Liver (tissue), 3 donors: ENCODE results near the gene URGCP.

Source experiments
- ATF3 ChIP-seq: IDR thresholded peaks from 2 replicates; pipeline ENCODE4 v1.6.1; 2016; ENCODE audit warnings: antibody characterized with exemption
- CTCF ChIP-seq: fragments of 150-350 bp; IDR thresholded peaks from 2 replicates; pipeline ENCODE4 v1.5.1; 2017; ENCODE audit warnings: improper control_type of control experiment, low read depth, low read length; ENCODE audit not compliant: missing input control
- EGR1 ChIP-seq, 2 donors: IDR thresholded peaks; 2 replicates each; pipeline ENCODE4 v1.6.1; 2016 to 2018; ENCODE audit warnings: antibody characterized with exemption in 2 of 2, low read depth in 2 of 2
- GABPA ChIP-seq, 2 donors: IDR thresholded peaks in 1 of 2; conservative IDR thresholded peaks in 1 of 2; 2 replicates each; pipeline ENCODE4 v1.6.1; 2016; ENCODE audit warnings: antibody characterized with exemption in 2 of 2, mild to moderate bottlenecking in 1 of 2, moderate library complexity in 1 of 2
- HNF4A ChIP-seq, 2 donors: conservative IDR thresholded peaks; 2 replicates each; pipeline ENCODE4 v1.6.1; 2016; ENCODE audit warnings: antibody characterized with exemption in 2 of 2, mild to moderate bottlenecking in 2 of 2
- HNF4G ChIP-seq: IDR thresholded peaks from 2 replicates; pipeline ENCODE4 v1.6.1; 2016; ENCODE audit warnings: antibody characterized with exemption
- JUND ChIP-seq, 2 donors: IDR thresholded peaks; 2 replicates each; pipeline ENCODE4 v1.6.1; 2016; ENCODE audit warnings: antibody characterized with exemption in 2 of 2
- MAX ChIP-seq: IDR thresholded peaks from 2 replicates; pipeline ENCODE4 v1.6.1; 2016; ENCODE audit warnings: antibody characterized with exemption
- REST ChIP-seq: IDR thresholded peaks from 2 replicates; pipeline ENCODE4 v1.6.1; 2016; ENCODE audit warnings: antibody characterized with exemption, mild to moderate bottlenecking
- SP1 ChIP-seq: IDR thresholded peaks from 2 replicates; pipeline ENCODE4 v1.6.1; 2018; ENCODE audit warnings: antibody characterized with exemption, mild to moderate bottlenecking
- TAF1 ChIP-seq: conservative IDR thresholded peaks from 2 replicates; pipeline ENCODE4 v1.6.1; 2016; ENCODE audit warnings: antibody characterized with exemption, mild to moderate bottlenecking
- YY1 ChIP-seq: IDR thresholded peaks from 2 replicates; pipeline ENCODE4 v1.6.1; 2016; ENCODE audit warnings: antibody characterized with exemption, mild to moderate bottlenecking
- donor health status: healthy.
- donor health status: healthy.

- TF ChIP-seq TAF1, result no peak
- TF ChIP-seq SP1, result no peak
- TF ChIP-seq HNF4A (conservative IDR thresholded peaks at IDR 0.05), result no peak
- TF ChIP-seq GABPA (IDR thresholded peaks at IDR 0.05 in 1 of 2, conservative IDR thresholded peaks at IDR 0.05 in 1 of 2), result no peak
- TF ChIP-seq HNF4G, result no peak
- no peak for TF ChIP-seq CTCF
- TF ChIP-seq MAX, result no peak
- no peak for TF ChIP-seq EGR1 (IDR thresholded peaks at IDR 0.05; ENCODE audit: low read depth in 2 of 2)
- no peak for TF ChIP-seq REST
- no peak for TF ChIP-seq YY1
- no peak for TF ChIP-seq JUND (IDR thresholded peaks at IDR 0.05)
- no peak for TF ChIP-seq ATF3
Measured at GRCh38 chr7:43856316-43856715, 50.1 kb downstream of the URGCP start.
